ENCODE measurements around the gene KRT82.
A peak's percentile ranks its signal among the peaks of the same experiment; 100 is the strongest.
"Not testable (repeated sequence)": the region's sequence is repeated elsewhere in the genome, so short reads cannot be mapped to it uniquely, and the experiment has no call there.

The KRT82 gene

DNA sequence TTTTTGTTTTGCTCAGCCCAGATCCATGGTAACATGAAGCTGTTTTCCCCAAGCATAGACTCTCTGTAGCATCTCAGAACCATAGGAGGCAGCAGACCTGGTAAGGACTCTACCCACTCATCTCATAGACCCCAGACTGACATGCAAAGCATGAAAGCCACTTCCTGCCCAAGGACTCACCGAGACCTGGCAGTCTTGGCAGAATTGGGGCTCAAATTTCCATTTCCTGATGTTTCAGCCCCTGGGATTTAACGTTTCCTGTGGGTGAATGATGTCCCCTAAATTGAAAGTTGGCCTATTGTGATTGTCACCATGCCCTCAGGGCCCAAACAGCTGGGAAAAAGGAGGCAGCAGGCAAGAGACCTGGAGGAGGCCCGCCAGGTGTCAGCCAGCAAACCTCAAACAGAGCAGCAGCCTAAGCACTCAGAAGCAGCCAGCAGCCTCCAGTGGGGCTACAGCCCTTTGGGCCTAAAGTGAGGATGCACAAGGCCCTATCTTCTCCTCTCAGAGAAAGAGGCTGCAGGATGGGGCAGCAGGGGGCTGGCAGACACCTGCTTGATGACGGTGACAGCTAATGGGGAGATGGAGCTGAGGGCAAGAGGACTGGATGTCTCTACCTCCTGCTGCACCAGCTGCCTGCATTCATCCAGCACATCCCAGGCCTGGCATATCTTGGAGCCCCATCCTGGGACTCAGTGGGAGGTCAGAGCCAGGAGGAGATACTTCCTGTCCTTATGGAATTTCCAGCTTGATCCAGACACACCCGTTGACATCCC is 47.4 kb downstream of the KRT82 start:
- no peak for DNase-seq

DNA sequence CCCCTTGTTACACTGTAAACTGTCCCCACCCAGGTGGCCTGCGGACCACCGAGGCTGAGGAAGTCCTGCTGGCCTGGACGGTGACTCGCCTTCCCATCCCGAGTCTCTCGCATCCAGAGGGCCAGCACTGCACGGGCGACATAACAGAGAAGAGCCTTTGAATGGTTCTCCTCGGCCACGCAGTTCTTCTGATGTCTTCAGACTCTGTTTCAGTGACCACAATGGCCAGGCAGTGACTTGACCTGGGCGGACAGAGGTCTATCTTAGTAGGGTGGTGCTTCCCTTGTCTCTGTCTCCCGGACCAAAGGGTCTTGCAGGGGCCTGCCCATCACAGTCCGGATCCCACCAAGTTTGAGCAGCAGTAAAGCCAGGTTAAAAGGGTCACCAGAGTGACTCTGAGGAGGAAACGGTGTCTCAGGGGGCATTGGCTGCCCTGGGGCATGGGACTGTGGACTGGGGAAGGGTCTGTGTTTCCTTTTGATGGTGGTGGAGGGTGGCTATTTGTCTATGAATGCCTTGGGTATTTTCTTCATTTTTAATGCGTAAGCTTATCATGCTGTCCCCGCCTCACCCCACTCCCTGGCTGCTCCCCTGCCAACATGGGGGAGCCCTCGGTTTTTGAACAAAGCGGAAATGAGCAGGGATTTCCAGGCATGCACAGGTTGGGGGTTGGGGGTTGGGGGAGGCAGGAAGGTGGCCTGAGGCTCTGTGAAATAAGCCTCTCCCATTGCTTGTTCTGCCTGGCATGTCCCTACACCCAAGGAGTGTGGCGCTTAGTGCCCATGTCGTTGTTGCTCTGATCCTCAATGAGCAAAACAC is 49.2 kb downstream of the KRT82 start:
- DNase-seq: no peak

DNA sequence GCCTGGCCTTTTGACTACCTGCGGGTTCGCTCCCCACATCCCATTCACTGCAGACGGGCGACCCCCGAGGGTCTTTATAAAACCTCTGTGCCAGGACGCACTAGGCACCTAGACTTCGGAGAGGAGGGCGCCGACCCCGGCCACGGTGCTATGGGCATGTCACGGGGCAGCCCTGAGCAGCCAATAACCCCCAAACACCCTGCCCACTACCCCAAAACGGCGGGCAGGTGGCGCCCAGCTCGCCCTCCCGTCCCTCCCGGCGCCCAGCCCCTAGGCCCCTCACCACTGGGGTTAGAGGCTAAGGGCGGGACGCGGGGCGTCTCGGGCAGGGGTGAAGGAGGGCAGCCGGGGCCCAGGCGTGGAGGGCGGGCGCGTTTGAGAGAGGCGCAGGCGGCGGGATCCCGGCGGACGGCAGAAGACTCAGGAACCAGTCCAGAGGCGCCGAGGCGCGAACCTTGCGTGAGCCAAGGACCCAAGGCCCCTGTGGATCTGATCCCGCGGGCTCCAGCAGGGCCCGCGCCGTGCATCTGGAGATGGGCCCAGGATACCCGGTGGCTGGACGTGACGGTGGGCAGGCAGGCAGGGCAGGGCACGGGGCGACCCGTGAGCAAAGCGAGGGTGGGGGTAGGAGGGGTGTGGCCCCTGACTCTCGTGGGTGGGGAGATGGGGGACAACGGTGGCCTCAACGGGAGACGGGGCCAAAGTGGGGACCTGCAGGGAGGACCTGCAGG is 49.9 kb downstream of the KRT82 start:
- DNase-seq: no peak

DNA sequence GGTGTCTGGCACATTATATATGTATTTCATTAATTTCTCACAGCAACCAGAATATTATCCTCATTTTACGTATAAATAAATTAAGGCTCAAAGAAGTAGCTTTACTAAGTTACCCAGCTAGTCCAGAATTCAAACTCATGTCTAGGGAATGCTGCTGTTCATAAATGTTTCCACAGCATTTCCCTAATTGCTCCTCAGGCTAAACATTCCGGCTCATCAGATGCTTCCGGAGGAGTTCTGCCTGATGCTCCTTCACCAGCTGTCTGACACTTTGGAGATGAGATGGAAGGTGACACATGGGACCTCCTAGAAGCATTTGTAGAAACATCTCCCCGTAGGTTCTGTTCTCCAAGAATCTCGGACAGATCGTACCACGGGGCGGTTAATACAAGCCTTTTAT is 51.0 kb downstream of the KRT82 start:
- no peak for DNase-seq

DNA sequence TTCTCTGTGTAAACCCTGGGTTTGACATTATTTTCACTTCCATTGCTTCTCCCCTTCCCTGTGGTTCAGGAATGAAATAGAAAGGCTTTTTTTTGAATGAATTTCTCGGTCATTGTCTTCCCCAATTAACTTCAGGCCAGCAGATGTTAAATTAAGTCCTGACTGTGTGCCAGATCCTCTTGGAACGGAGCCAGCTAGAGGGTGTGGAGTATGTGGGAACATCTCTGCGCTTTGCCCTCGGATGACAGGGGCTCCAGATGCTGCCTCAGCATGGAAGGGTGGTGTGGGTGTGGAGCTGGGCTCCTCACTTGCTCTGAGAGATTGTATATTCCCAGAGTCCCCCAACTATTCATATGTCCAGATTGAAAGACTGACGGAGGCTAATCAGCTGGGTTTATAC is 51.9 kb downstream of the KRT82 start:
- peak in 1 of 3 experiments; percentile 35 for DNase-seq

DNA sequence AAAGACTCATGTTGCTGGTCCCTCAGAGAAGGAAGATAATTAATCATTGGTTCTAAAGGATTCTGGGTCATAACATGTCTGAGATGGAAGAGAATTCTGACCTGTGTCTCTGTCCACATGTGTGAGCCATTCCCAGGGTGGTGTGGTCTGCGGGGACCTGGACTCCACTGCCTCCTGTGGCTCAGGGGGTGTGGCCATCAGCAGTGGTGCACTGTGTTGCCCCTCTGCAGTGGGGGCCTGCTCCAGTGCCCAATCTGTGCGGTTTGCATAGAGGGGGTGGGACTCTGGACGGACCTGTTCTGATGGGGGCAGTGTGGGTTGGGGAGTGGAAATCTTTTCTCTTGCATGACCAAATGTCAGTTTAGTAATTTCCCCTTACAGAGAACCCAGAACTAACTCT is 52.4 kb downstream of the KRT82 start:
- DNase-seq: no peak

DNA sequence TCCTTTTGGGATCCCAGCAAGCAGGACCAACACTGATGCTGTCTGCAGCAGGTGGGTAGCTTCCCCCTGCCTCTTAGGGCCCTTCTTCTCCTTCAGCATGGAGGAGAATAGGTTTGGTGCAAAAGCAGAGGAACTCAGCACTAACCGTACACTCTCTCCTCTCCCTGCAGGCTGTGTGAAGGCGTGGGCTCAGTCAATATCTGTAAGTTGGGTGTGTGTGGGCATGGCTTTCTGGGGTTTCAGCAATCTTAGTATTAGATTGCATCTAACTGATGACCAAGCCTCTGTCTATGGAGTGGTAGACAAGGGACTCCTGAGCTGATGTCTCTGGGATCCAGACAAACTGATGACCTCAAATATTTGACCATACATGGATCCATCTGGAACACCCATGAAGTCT is 53.2 kb downstream of the KRT82 start:
- DNase-seq: no peak

DNA sequence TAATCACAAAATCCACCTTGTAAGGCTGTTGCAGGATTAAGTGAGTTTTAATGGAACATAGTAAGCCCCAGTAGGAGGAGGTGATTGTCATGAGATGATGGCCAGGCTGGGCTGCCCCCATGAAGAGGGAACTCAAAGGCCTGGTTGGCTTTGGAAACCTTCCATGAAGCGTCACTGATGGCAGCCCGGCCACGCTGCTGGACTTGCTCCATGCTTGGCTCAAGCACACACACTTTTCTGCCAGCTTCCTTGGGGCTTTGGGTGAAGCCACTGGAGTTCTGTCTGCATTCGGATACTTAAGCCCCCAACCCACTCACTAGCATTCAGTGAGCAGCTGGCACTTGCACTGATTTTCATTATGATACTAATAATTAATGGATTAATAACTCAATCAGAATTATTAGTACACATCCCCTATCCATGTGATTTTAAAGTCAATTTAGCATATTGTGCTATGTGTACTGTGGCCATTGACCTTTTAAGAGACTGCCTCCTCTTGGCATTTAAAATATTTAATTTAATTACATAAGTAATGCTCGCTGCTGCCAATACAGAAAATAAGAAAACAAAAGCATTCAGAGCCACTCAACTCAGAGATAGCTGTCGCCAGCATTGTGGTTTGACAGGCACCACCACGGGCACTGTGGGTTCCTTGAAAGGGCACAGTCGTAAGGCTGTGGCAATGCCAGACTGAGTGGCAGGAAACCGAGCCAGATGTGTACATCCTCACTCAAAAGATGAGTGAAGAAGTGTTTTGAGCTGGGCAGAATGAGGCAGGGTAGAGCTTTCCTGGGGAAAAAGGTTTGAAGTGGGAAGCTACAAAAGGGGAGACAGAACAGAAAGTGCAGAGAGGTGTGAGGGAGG is 54.7 kb downstream of the KRT82 start:
- DNase-seq: no peak

DNA sequence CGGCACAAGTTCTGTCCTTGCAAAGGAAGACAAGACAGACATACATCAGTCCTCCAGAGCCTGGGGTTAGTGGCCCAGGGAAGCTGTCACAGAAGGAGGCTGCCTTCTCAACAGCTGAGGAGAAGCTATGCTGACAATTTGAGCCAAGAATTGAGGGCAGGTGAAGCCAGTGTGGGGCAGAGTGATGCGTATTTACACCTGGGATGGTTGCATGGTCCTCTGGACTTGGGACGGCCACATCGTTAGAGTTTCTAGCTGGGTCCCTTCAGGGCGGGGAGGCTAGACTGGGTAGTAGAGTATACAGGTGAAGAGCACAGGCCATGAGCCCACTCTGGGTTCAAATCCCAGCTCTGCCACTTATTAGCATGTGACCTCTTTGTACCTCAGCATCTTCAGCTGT is 55.3 kb downstream of the KRT82 start:
- DNase-seq: no peak

DNA sequence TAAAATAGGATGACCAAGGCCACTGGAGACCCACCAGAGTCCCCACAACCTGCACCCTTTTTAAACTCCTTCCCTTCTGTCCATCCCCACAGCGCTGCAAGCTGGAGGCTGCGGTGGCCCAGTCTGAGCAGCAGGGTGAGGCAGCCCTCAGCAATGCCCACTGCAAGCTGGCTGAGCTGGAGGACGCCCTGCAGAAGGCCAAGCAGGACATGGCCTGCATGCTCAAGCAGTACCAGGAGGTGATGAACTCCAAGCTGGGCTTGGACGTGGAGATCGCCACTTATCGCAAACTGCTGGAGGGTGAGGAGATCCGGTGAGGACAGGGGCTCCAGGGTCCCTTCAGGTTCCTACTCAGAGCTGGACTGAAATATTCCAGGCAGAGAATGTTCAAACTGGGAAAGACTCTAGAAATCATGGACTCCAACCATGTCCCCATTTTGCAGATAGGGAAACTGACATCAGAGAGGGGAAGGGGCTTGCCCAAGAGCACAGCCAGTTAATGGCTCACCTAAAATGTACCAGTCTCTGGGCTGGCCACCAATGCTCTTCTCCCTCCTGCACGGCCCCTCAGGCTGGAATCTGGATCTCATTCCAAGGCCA is 56.0 kb downstream of the KRT82 start:
- no peak for DNase-seq

DNA sequence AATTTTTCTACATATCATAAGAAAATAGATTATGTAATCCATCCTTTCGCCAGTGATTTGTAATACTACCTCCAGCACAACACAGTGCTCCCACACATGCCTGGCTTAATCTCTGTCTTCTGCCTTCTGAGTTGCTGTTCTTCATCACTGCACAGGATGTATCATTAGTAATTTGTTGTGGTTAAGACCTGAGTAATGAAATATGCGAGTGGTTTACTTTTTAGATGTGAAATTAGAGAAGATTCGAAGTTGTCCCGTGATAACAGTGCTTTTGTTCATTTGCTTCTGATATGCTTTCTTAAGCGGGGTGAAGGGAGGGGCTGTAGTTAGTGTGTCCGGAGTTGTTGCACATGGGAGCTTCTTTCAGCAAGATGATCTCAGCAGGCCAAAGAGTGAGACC is 56.9 kb downstream of the KRT82 start:
- DNase-seq: no peak

DNA sequence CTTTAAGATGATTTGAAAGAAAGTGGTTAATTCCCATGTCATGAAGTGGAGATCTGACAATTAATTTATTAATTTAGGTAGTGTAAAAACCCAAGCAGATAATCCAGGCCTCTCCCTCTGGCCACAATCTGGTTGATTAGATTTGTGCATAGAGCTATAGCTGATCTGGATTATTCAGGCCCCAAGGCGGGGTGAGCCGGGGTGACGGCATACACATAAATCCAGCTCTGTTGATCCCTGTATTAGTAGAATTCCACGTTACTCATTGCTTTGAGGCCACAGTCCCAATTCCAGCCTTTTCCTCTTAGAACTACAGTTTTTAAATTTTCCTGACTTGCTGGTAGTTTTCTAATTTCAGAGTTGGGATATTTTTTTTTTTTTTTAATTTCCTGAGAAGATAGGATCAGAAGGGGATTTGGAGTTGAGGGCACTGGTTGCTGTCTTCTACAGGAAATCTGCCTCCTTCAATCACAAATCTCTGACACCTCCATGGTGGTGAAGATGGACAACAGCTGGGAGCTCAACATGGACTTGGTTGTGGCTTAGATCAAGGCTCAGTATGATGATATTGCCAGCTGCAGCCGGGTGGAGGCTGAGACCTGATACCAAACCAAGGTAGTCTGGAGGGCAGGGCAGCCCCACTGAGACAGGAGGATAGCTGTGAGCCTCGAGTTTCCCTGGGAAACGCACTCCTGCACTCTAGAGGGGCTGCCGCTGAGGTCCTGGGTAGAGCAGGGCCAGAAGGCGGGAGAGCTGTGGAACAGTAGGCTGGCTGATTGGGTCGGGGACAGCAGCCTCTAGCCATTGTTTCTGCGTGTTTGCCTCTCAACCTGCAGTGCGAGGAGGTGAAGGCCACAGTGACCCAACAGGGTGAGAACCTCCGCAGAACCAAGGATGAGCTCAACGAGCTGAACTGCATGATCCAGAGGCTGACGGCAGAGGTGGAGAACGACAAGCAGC is 58.3 kb downstream of the KRT82 start:
- DNase-seq: no peak

DNA sequence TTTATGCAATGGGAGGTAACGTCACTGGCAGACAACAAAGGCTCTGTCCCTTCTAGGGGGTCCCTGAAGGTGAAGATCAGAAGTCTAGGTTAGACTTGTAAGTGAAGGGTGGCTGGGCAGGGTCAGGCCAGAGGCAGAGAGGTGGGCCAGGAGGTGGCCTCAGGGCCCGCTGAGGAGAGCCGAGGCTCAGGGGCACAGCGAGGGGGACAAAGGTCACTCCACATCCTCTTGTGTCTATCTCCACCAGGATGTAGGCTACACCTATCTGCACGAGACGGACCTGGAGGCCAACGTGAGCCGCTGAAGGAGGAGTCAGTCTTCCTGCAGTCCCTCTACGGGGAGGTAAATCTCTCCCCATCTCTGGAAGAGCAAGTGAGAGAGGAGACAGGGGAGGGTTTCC is 59.1 kb downstream of the KRT82 start:
- DNase-seq: no peak

DNA sequence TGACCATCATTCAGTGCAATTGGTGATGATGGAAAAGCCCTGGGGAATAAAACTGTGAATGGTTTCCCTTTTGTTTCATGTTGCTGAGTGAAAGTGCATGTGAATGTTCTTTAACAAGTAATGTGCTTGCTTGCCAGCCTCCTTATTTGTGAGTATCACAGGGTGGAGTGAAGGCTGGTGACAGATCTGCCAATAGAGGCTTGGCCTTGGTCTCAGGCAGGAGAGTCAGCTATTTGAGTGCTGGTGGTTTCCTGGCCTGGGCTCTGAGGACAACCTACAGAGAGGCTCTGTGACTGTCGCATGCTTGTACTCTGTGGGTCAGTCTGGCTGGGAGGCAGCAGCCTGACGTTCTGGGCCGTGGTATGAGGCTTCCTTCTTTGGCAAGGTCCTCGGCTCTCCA is 59.5 kb downstream of the KRT82 start:
- DNase-seq: no peak

DNA sequence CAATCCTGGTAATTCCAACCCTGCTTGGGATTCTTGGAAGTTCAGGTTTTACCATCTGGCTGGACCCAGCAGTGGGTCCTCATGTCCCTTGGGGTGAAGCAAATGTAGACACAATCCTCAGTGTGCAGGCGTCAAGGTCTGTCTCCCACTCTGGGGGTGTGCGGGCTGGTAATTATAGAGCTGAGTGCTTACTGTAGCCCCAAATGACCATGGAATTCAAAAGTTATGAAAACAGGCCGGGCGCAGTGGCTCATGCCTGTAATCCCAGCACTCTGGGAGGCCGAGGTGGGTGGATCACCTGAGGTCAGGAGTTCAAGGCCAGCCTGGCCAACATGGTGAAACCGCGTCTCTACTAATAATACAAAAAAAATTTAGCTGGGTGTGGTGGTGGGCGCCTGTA is 61.1 kb downstream of the KRT82 start:
- DNase-seq: not testable (repeated sequence)

DNA sequence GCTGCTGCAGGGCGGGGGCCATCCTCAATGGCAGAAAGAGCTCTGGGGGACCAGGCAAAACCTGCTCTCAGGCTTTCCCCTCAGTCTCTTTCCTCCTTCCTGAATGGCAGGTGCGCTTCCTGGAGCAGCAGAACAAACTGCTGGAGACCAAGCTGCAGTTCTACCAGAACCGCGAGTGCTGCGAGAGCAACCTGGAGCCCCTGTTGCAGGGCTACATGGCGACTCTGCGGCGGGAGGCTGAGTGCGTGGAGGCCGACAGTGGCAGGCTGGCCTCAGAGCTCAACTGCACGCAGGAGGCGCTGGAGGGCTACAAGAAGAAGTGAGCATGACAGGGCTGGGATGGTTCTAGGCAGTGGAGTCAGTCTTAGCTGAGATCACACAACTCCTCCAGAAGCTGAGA is 62.0 kb downstream of the KRT82 start:
- DNase-seq: no peak
